Neural cell (in vitro differentiated cells): ENCODE results near the gene UBQLNL. TPM values are rescaled to one million over a fixed set of nuclear protein-coding genes. Genes with fewer than 3 reads are reported as not detected.

Experiments
- H2AFZ ChIP-seq: fragments of 200-600, 300-800 bp; sonication (generic), shearing (Covaris generic); 2 replicates; pipeline ENCODE4 v1.6.0; 2014; ENCODE audit warnings: low read depth, mild to moderate bottlenecking, antibody characterized with exemption, low read length, moderate library complexity
- H3F3A ChIP-seq: fragments of 200-600 bp; shearing (Covaris generic); 2 replicates; pipeline ENCODE4 v1.6.1; 2016; ENCODE audit warnings: mild to moderate bottlenecking, moderate library complexity, mixed read lengths, antibody characterized with exemption, low read length; ENCODE audit not compliant: insufficient read depth, poor library complexity, severe bottlenecking
- H3K27ac ChIP-seq: fragments of 200-600, 300-800 bp; sonication (generic), shearing (Covaris generic); 2 replicates; pipeline ENCODE4 v1.5.1; 2014; ENCODE audit warnings: mild to moderate bottlenecking, low read length, moderate library complexity
- H3K27me3 ChIP-seq: fragments of 300-800, 200-600 bp; sonication (generic), shearing (Covaris generic); 2 replicates; pipeline ENCODE4 v1.6.0; 2014; ENCODE audit warnings: mild to moderate bottlenecking, low read depth, low read length, moderate library complexity; ENCODE audit not compliant: insufficient read depth
- H3K36me3 ChIP-seq: fragments of 300-800, 200-600 bp; sonication (generic), shearing (Covaris generic); 2 replicates; pipeline ENCODE4 v1.5.1; 2014; ENCODE audit warnings: mild to moderate bottlenecking, antibody characterized with exemption, low read length, moderate library complexity; ENCODE audit not compliant: insufficient read depth
- H3K4me2 ChIP-seq: fragments of 300-800, 200-600 bp; sonication (generic), shearing (Covaris generic); 2 replicates; pipeline ENCODE4 v1.6.0; 2014; ENCODE audit warnings: mild to moderate bottlenecking, low read length
- H3K4me3 ChIP-seq: fragments of 300-800, 200-600 bp; sonication (generic), shearing (Covaris generic); 2 replicates; pipeline ENCODE4 v1.5.1; 2014; ENCODE audit warnings: mild to moderate bottlenecking, low read length, moderate library complexity
- H3K79me2 ChIP-seq: fragments of 200-600 bp; shearing (Covaris generic); replicated peaks from 2 replicates; pipeline ENCODE4 v1.6.0; 2014; ENCODE audit warnings: mild to moderate bottlenecking, low read length, moderate library complexity; ENCODE audit not compliant: insufficient read depth
- H3K9ac ChIP-seq: fragments of 300-800, 200-600 bp; sonication (generic), shearing (Covaris generic); 2 replicates; pipeline ENCODE4 v1.6.1; 2016; ENCODE audit warnings: mild to moderate bottlenecking, low read length, mixed read lengths
- H3K9me2 ChIP-seq: fragments of 200-600 bp; shearing (Covaris generic); 2 replicates; pipeline ENCODE4 v1.6.1; 2016; ENCODE audit warnings: mild to moderate bottlenecking, low read length, mixed read lengths; ENCODE audit not compliant: insufficient read depth
- H3K9me3 ChIP-seq: fragments of 200-600, 300-800 bp; sonication (generic), shearing (Covaris generic); 2 replicates; pipeline ENCODE4 v1.6.1; 2016; ENCODE audit warnings: mild to moderate bottlenecking, mixed run types, low read length, moderate library complexity, mixed read lengths
- H4K20me1 ChIP-seq: fragments of 200-600 bp; shearing (Covaris generic); 2 replicates; pipeline ENCODE4 v1.6.1; 2016; ENCODE audit warnings: mild to moderate bottlenecking, mixed run types; ENCODE audit not compliant: insufficient read depth
- EP300 ChIP-seq: fragments of 450-650 bp; conservative IDR thresholded peaks from 2 replicates; pipeline ENCODE4 v1.6.1; 2014; ENCODE audit warnings: antibody characterized with exemption, mild to moderate bottlenecking, moderate library complexity; ENCODE audit not compliant: poor library complexity, severe bottlenecking
- POLR2AphosphoS5 ChIP-seq: IDR thresholded peaks from 2 replicates; pipeline ENCODE4 v1.6.1; 2012
- RAD21 ChIP-seq: fragments of 450-650 bp; conservative IDR thresholded peaks from 2 replicates; pipeline ENCODE4 v1.6.1; 2014; ENCODE audit warnings: antibody characterized with exemption, mild to moderate bottlenecking, moderate library complexity
- SMC3 ChIP-seq: fragments of 450-650 bp; conservative IDR thresholded peaks from 2 replicates; pipeline ENCODE4 v1.6.1; 2014; ENCODE audit warnings: antibody characterized with exemption, mild to moderate bottlenecking, moderate library complexity; ENCODE audit not compliant: poor library complexity
- polyA plus RNA-seq: library from polyadenylated mRNA; depleted of rRNA; stranded (reverse); fragments of >200 nt; gene quantifications from 2 replicates; pipeline ENCODE4 v1.2.3, GENCODE V29; 2014
- TF ChIP-seq, protein P1 (sequence below): fragments of 450-650 bp; IDR thresholded peaks from 2 replicates; pipeline ENCODE4 v1.5.1; 2014; ENCODE audit warnings: antibody characterized with exemption, mild to moderate bottlenecking, moderate library complexity; ENCODE audit not compliant: poor library complexity, severe bottlenecking

Gene UBQLNL
- polyA plus RNA-seq, 1 donor from 2014 or later = not detected

DNA sequence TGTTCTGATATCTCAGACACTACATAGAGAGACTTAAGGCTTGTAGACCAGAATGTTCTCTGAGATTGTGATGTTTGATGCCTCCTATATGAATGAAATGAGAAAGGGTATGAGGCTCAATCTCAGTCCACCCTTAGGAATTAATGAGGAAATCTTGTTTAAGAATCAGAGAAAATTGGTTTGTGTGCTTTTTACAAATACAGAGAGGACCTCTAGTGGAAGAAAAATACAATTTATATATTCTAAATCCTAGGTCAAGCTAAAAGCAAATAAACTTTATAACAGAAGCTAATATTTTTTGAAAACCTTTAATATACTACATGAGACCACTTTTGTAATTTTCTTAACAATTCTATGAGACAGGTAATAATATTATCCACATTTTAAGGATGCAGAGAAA, 36.8 kb upstream of the UBQLNL start:
- no peaks in the 10 kb centered on the region for H4K20me1 ChIP-seq
- no peaks in the 10 kb centered on the region for H3K36me3 ChIP-seq
- no peak overlapping the region for H3K27ac ChIP-seq
- H3K4me3 ChIP-seq = no peak overlapping the region
- no peak overlapping the region for H2AFZ ChIP-seq
- H3K4me2 ChIP-seq = no peak overlapping the region
- H3K9me3 ChIP-seq = no peaks in the 10 kb centered on the region
- TF ChIP-seq SMC3 (peak; percentile 40), EP300 (no peak), RAD21 (peak; percentile 53), POLR2AphosphoS5 (no peak)
- TF ChIP-seq, protein P1, sequence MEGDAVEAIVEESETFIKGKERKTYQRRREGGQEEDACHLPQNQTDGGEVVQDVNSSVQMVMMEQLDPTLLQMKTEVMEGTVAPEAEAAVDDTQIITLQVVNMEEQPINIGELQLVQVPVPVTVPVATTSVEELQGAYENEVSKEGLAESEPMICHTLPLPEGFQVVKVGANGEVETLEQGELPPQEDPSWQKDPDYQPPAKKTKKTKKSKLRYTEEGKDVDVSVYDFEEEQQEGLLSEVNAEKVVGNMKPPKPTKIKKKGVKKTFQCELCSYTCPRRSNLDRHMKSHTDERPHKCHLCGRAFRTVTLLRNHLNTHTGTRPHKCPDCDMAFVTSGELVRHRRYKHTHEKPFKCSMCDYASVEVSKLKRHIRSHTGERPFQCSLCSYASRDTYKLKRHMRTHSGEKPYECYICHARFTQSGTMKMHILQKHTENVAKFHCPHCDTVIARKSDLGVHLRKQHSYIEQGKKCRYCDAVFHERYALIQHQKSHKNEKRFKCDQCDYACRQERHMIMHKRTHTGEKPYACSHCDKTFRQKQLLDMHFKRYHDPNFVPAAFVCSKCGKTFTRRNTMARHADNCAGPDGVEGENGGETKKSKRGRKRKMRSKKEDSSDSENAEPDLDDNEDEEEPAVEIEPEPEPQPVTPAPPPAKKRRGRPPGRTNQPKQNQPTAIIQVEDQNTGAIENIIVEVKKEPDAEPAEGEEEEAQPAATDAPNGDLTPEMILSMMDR = peak; percentile 53
- no peaks in the 10 kb centered on the region for H3K9me2 ChIP-seq
- no peaks in the 10 kb centered on the region for H3F3A ChIP-seq
- no peak overlapping the region for H3K9ac ChIP-seq
- no peaks in the 10 kb centered on the region for H3K79me2 ChIP-seq
- no peaks in the 10 kb centered on the region for H3K27me3 ChIP-seq

DNA sequence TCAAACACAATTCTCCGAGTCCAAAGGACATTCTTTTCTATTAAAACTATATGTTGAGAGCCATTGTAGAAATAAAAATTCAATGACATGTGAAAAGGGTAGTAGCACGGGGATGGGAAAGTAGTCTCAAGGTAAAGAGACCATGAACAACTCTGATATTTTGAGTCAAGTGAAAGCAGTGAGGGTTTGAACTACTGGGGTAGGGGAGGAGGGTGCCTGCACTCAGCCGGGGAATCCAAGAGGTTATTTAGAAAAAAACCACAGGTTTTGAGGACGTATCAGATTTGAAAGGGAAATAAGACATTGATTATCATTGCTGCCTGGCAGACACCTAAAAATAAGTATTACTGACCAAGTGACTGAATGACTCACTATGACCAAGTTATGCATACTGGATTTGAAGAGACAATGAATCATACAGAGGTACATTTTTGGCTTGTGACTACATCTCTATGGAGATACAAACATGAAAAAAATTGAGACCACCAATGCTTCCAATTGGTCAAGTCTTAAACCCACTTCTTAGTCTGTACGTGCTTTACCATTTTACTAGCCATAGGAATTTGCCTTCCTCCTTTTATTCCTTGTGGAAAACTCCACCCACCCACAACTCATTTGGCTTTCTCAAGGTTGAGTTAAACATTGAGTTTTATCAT, 34.1 kb upstream of the UBQLNL start:
- H3K27me3 ChIP-seq = no peaks in the 10 kb centered on the region
- H3K4me2 ChIP-seq = no peak overlapping the region
- no peaks in the 10 kb centered on the region for H3K79me2 ChIP-seq
- TF ChIP-seq, protein P1 = no peak
- no peak overlapping the region for H3K9ac ChIP-seq
- no peaks in the 10 kb centered on the region for H3K9me2 ChIP-seq
- no peaks in the 10 kb centered on the region for H4K20me1 ChIP-seq
- no peak overlapping the region for H3K4me3 ChIP-seq
- H3K9me3 ChIP-seq = no peaks in the 10 kb centered on the region
- H3F3A ChIP-seq = no peaks in the 10 kb centered on the region
- H3K27ac ChIP-seq = no peak overlapping the region
- H2AFZ ChIP-seq = no peak overlapping the region
- H3K36me3 ChIP-seq = no peaks in the 10 kb centered on the region

DNA sequence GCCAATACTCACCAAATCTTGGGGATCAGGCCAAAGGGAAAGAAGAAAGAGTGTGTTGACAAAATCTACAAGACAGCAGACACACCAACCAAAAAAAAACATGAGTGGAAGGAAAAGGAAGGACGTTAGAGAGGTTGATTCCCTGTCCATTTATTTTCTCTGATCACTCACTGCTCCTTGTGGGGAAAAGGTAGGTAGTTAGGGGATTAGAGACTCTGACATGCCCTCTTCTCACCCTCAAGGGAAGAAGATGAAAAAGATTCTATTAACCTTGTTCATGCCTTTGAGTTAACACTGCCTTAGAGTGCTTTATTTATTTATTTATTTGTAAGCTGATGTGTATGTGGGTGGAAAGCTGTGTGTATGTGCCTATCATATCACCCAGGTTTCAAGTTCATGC, 31.9 kb upstream of the UBQLNL start, which contains the start of gene OR52H1:
OR52H1 (minus strand) TSS at position 101 of the 400 bp plus-strand sequence. CDS start 3,035 bp downstream, outside the sequence.
- Histone ChIP-seq H3F3A (no peaks in the 10 kb centered on the region), H3K79me2 (no peaks in the 10 kb centered on the region), H3K27me3 (no peaks in the 10 kb centered on the region), H3K9me3 (no peaks in the 10 kb centered on the region), H3K4me2 (no peak within 1 kb of the TSS), H4K20me1 (no peaks in the 10 kb centered on the region), H3K36me3 (no peaks in the 10 kb centered on the region), H3K9ac (no peak within 1 kb of the TSS), H2AFZ (no peak within 1 kb of the TSS), H3K9me2 (no peaks in the 10 kb centered on the region), H3K4me3 (no peak within 1 kb of the TSS), H3K27ac (no peak within 1 kb of the TSS)
- TF ChIP-seq, protein P1 = no peak
